ENCODE results near the gene TBC1D13. TPM values are rescaled to one million over a fixed set of nuclear protein-coding genes. Genes with fewer than 3 reads are reported as not detected.

The TBC1D13 gene
- total and polyA plus RNA-seq, 2 of the 13 experiments (the other 11 are each of a cell fraction or from before 2014, with no cell fraction given) = 17.9 to 19.7 TPM

DNA sequence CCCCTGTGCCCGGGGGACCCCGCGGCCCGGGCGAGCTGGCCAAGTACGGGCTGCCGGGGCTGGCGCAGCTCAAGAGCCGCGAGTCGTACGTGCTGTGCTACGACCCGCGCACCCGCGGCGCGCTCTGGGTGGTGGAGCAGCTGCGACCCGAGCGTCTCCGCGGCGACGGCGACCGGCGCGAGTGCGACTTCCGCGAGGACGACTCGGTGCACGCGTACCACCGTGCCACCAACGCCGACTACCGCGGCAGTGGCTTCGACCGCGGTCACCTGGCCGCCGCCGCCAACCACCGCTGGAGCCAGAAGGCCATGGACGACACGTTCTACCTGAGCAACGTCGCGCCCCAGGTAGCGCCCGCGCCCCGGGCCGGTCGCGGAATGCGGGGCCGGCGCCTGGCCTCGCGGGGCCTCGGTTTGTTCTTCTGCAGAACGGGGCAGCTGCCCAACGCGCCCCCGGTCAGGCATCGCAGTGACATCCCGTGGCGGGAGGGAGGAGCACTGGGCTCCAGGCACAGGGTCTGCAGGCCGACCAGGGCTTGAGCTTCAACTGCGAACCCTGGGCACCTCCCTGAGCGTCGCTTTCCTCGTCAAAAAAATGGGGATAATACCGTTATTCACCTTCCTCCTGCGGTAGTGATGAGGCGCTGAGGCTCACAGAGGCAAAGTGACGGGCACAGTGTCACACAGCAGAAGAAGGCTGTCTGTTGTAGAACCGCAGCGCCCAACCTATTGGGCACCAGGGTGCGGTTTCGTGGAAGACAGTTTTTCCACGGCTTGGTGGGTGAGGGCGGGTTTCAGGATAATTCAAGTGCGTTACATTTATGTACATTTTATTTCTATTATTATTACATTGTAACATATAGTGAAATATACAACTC, 32.0 kb downstream of the TBC1D13 start (continued):
- TF ChIP-seq ZNF274 (CRISPR knock-in tag; IDR thresholded peaks at IDR 0.05) (no peak; the same call in 1 of the 2 replicates), NCOA2 (CRISPR knock-in tag; IDR thresholded peaks at IDR 0.05) (no peak), KDM3A (CRISPR knock-in tag; IDR thresholded peaks at IDR 0.05; ENCODE audit: low read depth) (no peak), ZNF232 (CRISPR knock-in tag; IDR thresholded peaks at IDR 0.05; ENCODE audit: borderline replicate concordance) (no peak), ZIK1 (CRISPR knock-in tag; IDR thresholded peaks at IDR 0.05; ENCODE audit: borderline replicate concordance, low read depth) (no peak), ATRX (CRISPR knock-in tag; IDR thresholded peaks at IDR 0.05; ENCODE audit: borderline replicate concordance) (no peak), HMGA1 (CRISPR knock-in tag; conservative IDR thresholded peaks at IDR 0.05) (no peak), IKZF4 (CRISPR knock-in tag; IDR thresholded peaks at IDR 0.05; ENCODE audit: borderline replicate concordance, low read depth, not compliant biosample characterization) (no peak), ESRRA (CRISPR knock-in tag; IDR thresholded peaks at IDR 0.05; ENCODE audit: low read depth) (0 out of 2 replicates have a peak, but pooled peaks have one; percentile 38), ZNF567 (CRISPR knock-in tag; IDR thresholded peaks at IDR 0.05; ENCODE audit: borderline replicate concordance) (no peak), HDAC6 (IDR thresholded peaks at IDR 0.05; ENCODE audit: low read depth, low read length) (no peak), PHB2 (IDR thresholded peaks at IDR 0.05; ENCODE audit: partially characterized antibody) (no peak), TAF1 (CRISPR knock-in tag; IDR thresholded peaks at IDR 0.05) (no peak), FOXJ3 (CRISPR knock-in tag; IDR thresholded peaks at IDR 0.05; ENCODE audit: borderline replicate concordance) (no peak), ZNF777 (CRISPR knock-in tag; IDR thresholded peaks at IDR 0.05) (peak; percentile 70), ZNF577 (CRISPR knock-in tag; IDR thresholded peaks at IDR 0.05; ENCODE audit: borderline replicate concordance, low read depth) (no peak), ZNF788 (CRISPR knock-in tag; IDR thresholded peaks at IDR 0.05; ENCODE audit: borderline replicate concordance) (peak; percentile 52; the same call in 1 of the 2 replicates), ZNF850 (CRISPR knock-in tag; conservative IDR thresholded peaks at IDR 0.05) (peak; percentile 85; the same call in 1 of the 2 replicates), TAF15 (IDR thresholded peaks at IDR 0.05; ENCODE audit: low read depth, low read length, poor library complexity, severe bottlenecking) (no peak)
- TF ChIP-seq, protein P1, sequence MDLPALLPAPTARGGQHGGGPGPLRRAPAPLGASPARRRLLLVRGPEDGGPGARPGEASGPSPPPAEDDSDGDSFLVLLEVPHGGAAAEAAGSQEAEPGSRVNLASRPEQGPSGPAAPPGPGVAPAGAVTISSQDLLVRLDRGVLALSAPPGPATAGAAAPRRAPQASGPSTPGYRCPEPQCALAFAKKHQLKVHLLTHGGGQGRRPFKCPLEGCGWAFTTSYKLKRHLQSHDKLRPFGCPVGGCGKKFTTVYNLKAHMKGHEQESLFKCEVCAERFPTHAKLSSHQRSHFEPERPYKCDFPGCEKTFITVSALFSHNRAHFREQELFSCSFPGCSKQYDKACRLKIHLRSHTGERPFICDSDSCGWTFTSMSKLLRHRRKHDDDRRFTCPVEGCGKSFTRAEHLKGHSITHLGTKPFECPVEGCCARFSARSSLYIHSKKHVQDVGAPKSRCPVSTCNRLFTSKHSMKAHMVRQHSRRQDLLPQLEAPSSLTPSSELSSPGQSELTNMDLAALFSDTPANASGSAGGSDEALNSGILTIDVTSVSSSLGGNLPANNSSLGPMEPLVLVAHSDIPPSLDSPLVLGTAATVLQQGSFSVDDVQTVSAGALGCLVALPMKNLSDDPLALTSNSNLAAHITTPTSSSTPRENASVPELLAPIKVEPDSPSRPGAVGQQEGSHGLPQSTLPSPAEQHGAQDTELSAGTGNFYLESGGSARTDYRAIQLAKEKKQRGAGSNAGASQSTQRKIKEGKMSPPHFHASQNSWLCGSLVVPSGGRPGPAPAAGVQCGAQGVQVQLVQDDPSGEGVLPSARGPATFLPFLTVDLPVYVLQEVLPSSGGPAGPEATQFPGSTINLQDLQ (CRISPR knock-in tag; IDR thresholded peaks at IDR 0.05) = no peak
- TF ChIP-seq, protein P2, sequence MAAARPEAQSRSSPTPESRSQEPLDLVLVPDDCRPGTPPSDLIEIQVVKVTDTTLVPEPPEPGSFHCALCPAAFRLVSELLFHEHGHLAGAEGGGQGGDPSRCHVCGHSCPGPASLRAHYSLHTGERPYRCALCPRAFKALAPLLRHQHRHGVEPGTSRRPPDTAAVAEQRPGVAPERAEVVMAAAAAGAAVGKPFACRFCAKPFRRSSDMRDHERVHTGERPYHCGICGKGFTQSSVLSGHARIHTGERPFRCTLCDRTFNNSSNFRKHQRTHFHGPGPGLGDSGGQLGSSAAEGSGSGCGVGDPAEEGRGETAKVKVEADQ (CRISPR knock-in tag; IDR thresholded peaks at IDR 0.05; ENCODE audit: borderline replicate concordance) = no peak
- TF ChIP-seq, protein P3, sequence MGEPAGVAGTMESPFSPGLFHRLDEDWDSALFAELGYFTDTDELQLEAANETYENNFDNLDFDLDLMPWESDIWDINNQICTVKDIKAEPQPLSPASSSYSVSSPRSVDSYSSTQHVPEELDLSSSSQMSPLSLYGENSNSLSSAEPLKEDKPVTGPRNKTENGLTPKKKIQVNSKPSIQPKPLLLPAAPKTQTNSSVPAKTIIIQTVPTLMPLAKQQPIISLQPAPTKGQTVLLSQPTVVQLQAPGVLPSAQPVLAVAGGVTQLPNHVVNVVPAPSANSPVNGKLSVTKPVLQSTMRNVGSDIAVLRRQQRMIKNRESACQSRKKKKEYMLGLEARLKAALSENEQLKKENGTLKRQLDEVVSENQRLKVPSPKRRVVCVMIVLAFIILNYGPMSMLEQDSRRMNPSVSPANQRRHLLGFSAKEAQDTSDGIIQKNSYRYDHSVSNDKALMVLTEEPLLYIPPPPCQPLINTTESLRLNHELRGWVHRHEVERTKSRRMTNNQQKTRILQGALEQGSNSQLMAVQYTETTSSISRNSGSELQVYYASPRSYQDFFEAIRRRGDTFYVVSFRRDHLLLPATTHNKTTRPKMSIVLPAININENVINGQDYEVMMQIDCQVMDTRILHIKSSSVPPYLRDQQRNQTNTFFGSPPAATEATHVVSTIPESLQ (CRISPR knock-in tag; conservative IDR thresholded peaks at IDR 0.05) = no peak
- TF ChIP-seq, protein P4, sequence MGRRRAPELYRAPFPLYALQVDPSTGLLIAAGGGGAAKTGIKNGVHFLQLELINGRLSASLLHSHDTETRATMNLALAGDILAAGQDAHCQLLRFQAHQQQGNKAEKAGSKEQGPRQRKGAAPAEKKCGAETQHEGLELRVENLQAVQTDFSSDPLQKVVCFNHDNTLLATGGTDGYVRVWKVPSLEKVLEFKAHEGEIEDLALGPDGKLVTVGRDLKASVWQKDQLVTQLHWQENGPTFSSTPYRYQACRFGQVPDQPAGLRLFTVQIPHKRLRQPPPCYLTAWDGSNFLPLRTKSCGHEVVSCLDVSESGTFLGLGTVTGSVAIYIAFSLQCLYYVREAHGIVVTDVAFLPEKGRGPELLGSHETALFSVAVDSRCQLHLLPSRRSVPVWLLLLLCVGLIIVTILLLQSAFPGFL (CRISPR knock-in tag; IDR thresholded peaks at IDR 0.05) = no peak
